Neural progenitor cell (in vitro differentiated cells): ENCODE data around the gene LITAFD. TPM values are rescaled to one million over a fixed set of nuclear protein-coding genes. Genes with fewer than 3 reads are reported as not detected.

Source experiments
- DNase-seq: peaks from one replicate; pipeline ENCODE4 v3.0.0-alpha.2; 2016; ENCODE audit warnings: low spot score
- H2AFZ ChIP-seq: fragments of 200-600 bp; sonication (generic); replicated peaks from 2 replicates; pipeline ENCODE4 v1.6.1; 2016; ENCODE audit warnings: antibody characterized with exemption
- H3F3A ChIP-seq: fragments of 200-600 bp; sonication (generic); 2 replicates; pipeline ENCODE4 v1.6.1; 2016; ENCODE audit warnings: antibody characterized with exemption, low read depth
- H3K27ac ChIP-seq: fragments of 200-600 bp; sonication (generic); 2 replicates; pipeline ENCODE4 v1.5.1; 2016; ENCODE audit warnings: mild to moderate bottlenecking
- H3K27me3 ChIP-seq: fragments of 200-600 bp; sonication (generic); 2 replicates; pipeline ENCODE4 v1.6.1; 2016; ENCODE audit warnings: mild to moderate bottlenecking, moderate library complexity
- H3K36me3 ChIP-seq: fragments of 200-600 bp; sonication (generic); 2 replicates; pipeline ENCODE4 v1.5.1; 2016
- H3K4me1 ChIP-seq: fragments of 200-600 bp; sonication (generic); 2 replicates; pipeline ENCODE4 v1.6.1; 2016; ENCODE audit warnings: mixed run types
- H3K4me2 ChIP-seq: fragments of 200-600 bp; sonication (generic); 2 replicates; pipeline ENCODE4 v1.6.1; 2016
- H3K4me3 ChIP-seq: fragments of 200-600 bp; sonication (generic); 2 replicates; pipeline ENCODE4 v1.5.1; 2016
- H3K79me2 ChIP-seq: fragments of 200-600 bp; sonication (generic); 2 replicates; pipeline ENCODE4 v1.6.1; 2016; ENCODE audit warnings: low read depth
- H3K9ac ChIP-seq: fragments of 200-600 bp; sonication (generic); 2 replicates; pipeline ENCODE4 v1.6.1; 2016
- H3K9me3 ChIP-seq: fragments of 200-600 bp; sonication (generic); 2 replicates; pipeline ENCODE4 v1.5.1; 2016; ENCODE audit warnings: low read depth
- H4K20me1 ChIP-seq: fragments of 200-600 bp; sonication (generic); 2 replicates; pipeline ENCODE4 v1.6.1; 2016; ENCODE audit warnings: low read depth
- H3K27ac Mint-ChIP-seq: 3 replicates; pipeline ENCODE4 v1.8.0; 2021; ENCODE audit warnings: mixed read lengths
- H3K27me3 Mint-ChIP-seq: 2 replicates; pipeline ENCODE4 v1.8.0; 2022; ENCODE audit warnings: low read depth, mild to moderate bottlenecking, inconsistent platforms, moderate library complexity, mixed read lengths; ENCODE audit not compliant: insufficient read depth
- H3K36me3 Mint-ChIP-seq: 3 replicates; pipeline ENCODE4 v1.8.0; 2021; ENCODE audit warnings: mixed read lengths
- H3K4me1 Mint-ChIP-seq: 3 replicates; pipeline ENCODE4 v1.8.0; 2021; ENCODE audit warnings: mixed read lengths
- H3K4me3 Mint-ChIP-seq: 3 replicates; pipeline ENCODE4 v1.8.0; 2021; ENCODE audit warnings: mild to moderate bottlenecking, moderate library complexity, mixed read lengths
- H3K9me3 Mint-ChIP-seq: 3 replicates; pipeline ENCODE4 v1.8.0; 2020; ENCODE audit warnings: mixed read lengths
- CTCF ChIP-seq: fragments of 200-600 bp; sonication (generic); IDR thresholded peaks from 2 replicates; pipeline ENCODE4 v1.5.1; 2017; ENCODE audit warnings: antibody characterized with exemption, mild to moderate bottlenecking
- EZH2 ChIP-seq: fragments of 200-600 bp; sonication (generic); IDR thresholded peaks from 2 replicates; pipeline ENCODE4 v1.6.1; 2017; ENCODE audit warnings: antibody characterized with exemption, mild to moderate bottlenecking, moderate library complexity
- EZH2phosphoT487 ChIP-seq: fragments of 200-600 bp; sonication (generic); IDR thresholded peaks from 2 replicates; pipeline ENCODE4 v1.6.1; 2017; ENCODE audit warnings: antibody characterized with exemption
- total RNA-seq: library from RNA; depleted of rRNA; stranded (reverse); fragments of >200 nt; gene quantifications from 2 replicates; pipeline ENCODE4 v1.2.3, GENCODE V29; 2015; ENCODE audit warnings: low replicate concordance

LITAFD gene
- total RNA-seq, 1 donor from 2014 or later = not detected

- Mint-ChIP-seq H3K27ac (no peak overlapping the region), H3K9me3 (no peaks in the 10 kb centered on the region)
- H3K4me2 ChIP-seq = no peak overlapping the region
These were observed 4.1 kb upstream of the LITAFD start for GRCh38 chr16:8877894-8878522.

GRCh38 chr16:8878523-8878911, 3.6 kb upstream of the LITAFD start:
- Histone ChIP-seq H3K9me3 (no peaks in the 10 kb centered on the region), H3K27me3 (no peaks in the 10 kb centered on the region), H4K20me1 (no peaks in the 10 kb centered on the region), H3K79me2 (no peaks in the 10 kb centered on the region), H2AFZ (no peak overlapping the region), H3K4me2 (no peak overlapping the region), H3K4me3 (no peak overlapping the region), H3K27ac (no peak overlapping the region), H3K9ac (no peak overlapping the region), H3F3A (no peaks in the 10 kb centered on the region), H3K36me3 (no peaks in the 10 kb centered on the region), H3K4me1 (no peaks in the 10 kb centered on the region)
- Mint-ChIP-seq H3K4me3 (no peak overlapping the region), H3K27ac (peak overlapping the region; percentile 53), H3K4me1 (no peaks in the 10 kb centered on the region), H3K27me3 (peaks cover 6% of the 10 kb centered on the region), H3K36me3 (no peaks in the 10 kb centered on the region), H3K9me3 (no peaks in the 10 kb centered on the region)
- DNase-seq = no peak
- TF ChIP-seq CTCF (no peak), EZH2phosphoT487 (no peak), EZH2 (no peak)

More at GRCh38 chr16:8877894-8878522, 4.1 kb upstream of the LITAFD start:
- Mint-ChIP-seq H3K36me3 (no peaks in the 10 kb centered on the region), H3K4me1 (no peaks in the 10 kb centered on the region), H3K27me3 (peaks cover 6% of the 10 kb centered on the region), H3K4me3 (no peak overlapping the region)
- Histone ChIP-seq H3K4me3 (no peak overlapping the region), H3K27ac (no peak overlapping the region), H3K79me2 (no peaks in the 10 kb centered on the region), H3K9ac (no peak overlapping the region), H3K9me3 (no peaks in the 10 kb centered on the region), H3K27me3 (no peaks in the 10 kb centered on the region), H3K36me3 (no peaks in the 10 kb centered on the region), H3K4me1 (no peaks in the 10 kb centered on the region), H2AFZ (no peak overlapping the region), H3F3A (no peaks in the 10 kb centered on the region), H4K20me1 (no peaks in the 10 kb centered on the region)
- no peak for DNase-seq
- no peak for TF ChIP-seq EZH2
- no peak for TF ChIP-seq CTCF
- no peak for TF ChIP-seq EZH2phosphoT487

- H4K20me1 ChIP-seq = peaks cover 5% of the 10 kb centered on the region
- H3K36me3 Mint-ChIP-seq = no peaks in the 10 kb centered on the region
- no peak for DNase-seq
- H3K4me2 ChIP-seq = no peak overlapping the region
- TF ChIP-seq EZH2phosphoT487 (no peak), CTCF (no peak), EZH2 (no peak)
- no peaks in the 10 kb centered on the region for H3K9me3 ChIP-seq
- peaks cover 7% of the 10 kb centered on the region for H3F3A ChIP-seq
- peaks cover 9% of the 10 kb centered on the region for H3K4me1 Mint-ChIP-seq
- no peak overlapping the region for H2AFZ ChIP-seq
- H3K27me3 Mint-ChIP-seq = peaks cover 8% of the 10 kb centered on the region
- no peaks in the 10 kb centered on the region for H3K79me2 ChIP-seq
- no peaks in the 10 kb centered on the region for H3K9me3 Mint-ChIP-seq
- H3K27ac ChIP-seq = no peak overlapping the region
- H3K4me1 ChIP-seq = peaks cover 2% of the 10 kb centered on the region
- H3K27ac Mint-ChIP-seq = no peak overlapping the region
- no peak overlapping the region for H3K4me3 Mint-ChIP-seq
- no peaks in the 10 kb centered on the region for H3K27me3 ChIP-seq
- H3K4me3 ChIP-seq = no peak overlapping the region
- no peaks in the 10 kb centered on the region for H3K36me3 ChIP-seq
- no peak overlapping the region for H3K9ac ChIP-seq
These were observed 1.2 kb upstream of the LITAFD start for GRCh38 chr16:8880839-8881510.
